Measurements from ENCODE around the gene PLEKHA4. TPM values are rescaled to one million over a fixed set of nuclear protein-coding genes. Genes with fewer than 3 reads are reported as not detected.
"Not testable (repeated sequence)": the region's sequence is repeated elsewhere in the genome, so short reads cannot be mapped to it uniquely, and the experiment has no call there.

PLEKHA4 gene
- total and polyA plus RNA-seq, 2 donors: 4.1 to 17.3 TPM

- Histone ChIP-seq H3K9me3 (ENCODE audit: control insufficient read depth in 2 of 2, insufficient read depth in 1 of 2, low read length in 1 of 2) (no peaks in the 10 kb centered on the region), H3K27me3 (ENCODE audit: control insufficient read depth in 2 of 2, insufficient read depth in 1 of 2, low read length in 1 of 2) (peaks cover 0 to 12% of the 10 kb centered on the region in 2 donors), H3K4me1 (ENCODE audit: control insufficient read depth in 2 of 2, insufficient read depth in 2 of 2, low read length in 2 of 2) (peaks cover 20 to 48% of the 10 kb centered on the region in 2 donors), H3K27ac (ENCODE audit: low read depth in 1 of 2, low read length in 1 of 2) (peak within 1 kb of the TSS; percentile 99), H3K36me3 (ENCODE audit: control insufficient read depth in 2 of 2, insufficient read depth in 2 of 2, low read length in 1 of 2) (peaks cover 22% of the 10 kb centered on the region in 2 donors), H3K4me3 (ENCODE audit: low read length in 2 of 2) (peak within 1 kb of the TSS; percentile 82 to 89)
- WGBS: under 1% methylated on average over 53 of the region's 53 CpGs
- DNase-seq (ENCODE audit: low read depth in 6 of 9, low spot score in 9 of 9): peak; percentile 93 to 98 (median 95)
Measured at GRCh38 chr19:48872182-48872883, 3.9 kb upstream of the PLEKHA4 start, which contains the start of gene PPP1R15A. Gene PPP1R15A, plus strand, starts transcription at chr19:48872421. Its CDS starts 813 bp downstream, at chr19:48873234.

- peaks cover 20 to 48% of the 10 kb centered on the region in 2 donors for H3K4me1 ChIP-seq (ENCODE audit: control insufficient read depth in 2 of 2, insufficient read depth in 2 of 2, low read length in 2 of 2)
- not testable (repeated sequence) for DNase-seq (ENCODE audit: low read depth in 6 of 9, low spot score in 9 of 9); H3K9me3 ChIP-seq (ENCODE audit: control insufficient read depth in 2 of 2, insufficient read depth in 1 of 2, low read length in 1 of 2)
- H3K4me3 ChIP-seq (ENCODE audit: low read length in 2 of 2): peak overlapping the region; percentile 82 to 89
- WGBS: 95% methylated on average over 31 of the region's 31 CpGs
- peaks cover 0 to 19% of the 10 kb centered on the region in 2 donors for H3K27me3 ChIP-seq (ENCODE audit: control insufficient read depth in 2 of 2, insufficient read depth in 1 of 2, low read length in 1 of 2)
- peaks cover 20 to 22% of the 10 kb centered on the region in 2 donors for H3K36me3 ChIP-seq (ENCODE audit: control insufficient read depth in 2 of 2, insufficient read depth in 2 of 2, low read length in 1 of 2)
- peak overlapping the region; percentile 36 to 99 for H3K27ac ChIP-seq (ENCODE audit: low read depth in 1 of 2, low read length in 1 of 2)
Measured at GRCh38 chr19:48871471-48872181, 3.2 kb upstream of the PLEKHA4 start.

GRCh38 chr19:48870048-48870447, 1.6 kb upstream of the PLEKHA4 start:
- no peak for DNase-seq (ENCODE audit: low read depth in 6 of 9, low spot score in 9 of 9)
- WGBS: 97% methylated on average over 9 of the region's 9 CpGs
- peaks cover 15 to 34% of the 10 kb centered on the region in 2 donors for H3K4me1 ChIP-seq (ENCODE audit: control insufficient read depth in 2 of 2, insufficient read depth in 2 of 2, low read length in 2 of 2)

GRCh38 chr19:48867746-48868113, 687 bp downstream of the PLEKHA4 start:
- peaks cover 0 to 11% of the 10 kb centered on the region in 2 donors for H3K4me1 ChIP-seq (ENCODE audit: control insufficient read depth in 2 of 2, insufficient read depth in 2 of 2, low read length in 2 of 2)
- DNase-seq (ENCODE audit: low read depth in 6 of 9, low spot score in 9 of 9): no peak
- 94% methylated on average over 7 of the region's 7 CpGs for WGBS
- H3K9me3 ChIP-seq (ENCODE audit: control insufficient read depth in 2 of 2, insufficient read depth in 1 of 2, low read length in 1 of 2): no peaks in the 10 kb centered on the region
- H3K36me3 ChIP-seq (ENCODE audit: control insufficient read depth in 2 of 2, insufficient read depth in 2 of 2, low read length in 1 of 2): no peaks in the 10 kb centered on the region
- no peak overlapping the region for H3K4me3 ChIP-seq (ENCODE audit: low read length in 2 of 2)
- peaks cover 0 to 25% of the 10 kb centered on the region in 2 donors for H3K27me3 ChIP-seq (ENCODE audit: control insufficient read depth in 2 of 2, insufficient read depth in 1 of 2, low read length in 1 of 2)
- H3K27ac ChIP-seq (ENCODE audit: low read depth in 1 of 2, low read length in 1 of 2): peak overlapping the region in 1 of 2 donors; percentile 55

More at GRCh38 chr19:48870048-48870447, 1.6 kb upstream of the PLEKHA4 start:
- peaks cover 0 to 25% of the 10 kb centered on the region in 2 donors for H3K27me3 ChIP-seq (ENCODE audit: control insufficient read depth in 2 of 2, insufficient read depth in 1 of 2, low read length in 1 of 2)
- H3K27ac ChIP-seq (ENCODE audit: low read depth in 1 of 2, low read length in 1 of 2): no peak overlapping the region
- no peak overlapping the region for H3K4me3 ChIP-seq (ENCODE audit: low read length in 2 of 2)
- H3K36me3 ChIP-seq (ENCODE audit: control insufficient read depth in 2 of 2, insufficient read depth in 2 of 2, low read length in 1 of 2): peaks cover 9 to 12% of the 10 kb centered on the region in 2 donors
- H3K9me3 ChIP-seq (ENCODE audit: control insufficient read depth in 2 of 2, insufficient read depth in 1 of 2, low read length in 1 of 2): no peaks in the 10 kb centered on the region

GRCh38 chr19:48867123-48867745, 1.2 kb downstream of the PLEKHA4 start:
- Histone ChIP-seq H3K9me3 (ENCODE audit: control insufficient read depth in 2 of 2, insufficient read depth in 1 of 2, low read length in 1 of 2) (no peaks in the 10 kb centered on the region), H3K36me3 (ENCODE audit: control insufficient read depth in 2 of 2, insufficient read depth in 2 of 2, low read length in 1 of 2) (no peaks in the 10 kb centered on the region), H3K4me3 (ENCODE audit: low read length in 2 of 2) (no peak overlapping the region), H3K27me3 (ENCODE audit: control insufficient read depth in 2 of 2, insufficient read depth in 1 of 2, low read length in 1 of 2) (peaks cover 0 to 25% of the 10 kb centered on the region in 2 donors), H3K27ac (ENCODE audit: low read depth in 1 of 2, low read length in 1 of 2) (peak overlapping the region in 1 of 2 donors; percentile 11), H3K4me1 (ENCODE audit: control insufficient read depth in 2 of 2, insufficient read depth in 2 of 2, low read length in 2 of 2) (peaks cover 0 to 10% of the 10 kb centered on the region in 2 donors)
- DNase-seq (ENCODE audit: low read depth in 6 of 9, low spot score in 9 of 9): no peak
- 92% methylated on average over 14 of the region's 14 CpGs for WGBS

- WGBS: 92% methylated on average over 6 of the region's 6 CpGs
Measured at GRCh38 chr19:48866692-48867091, 1.7 kb downstream of the PLEKHA4 start.

GRCh38 chr19:48862827-48863226, 5.6 kb downstream of the PLEKHA4 start:
- peaks cover 0 to 29% of the 10 kb centered on the region in 2 donors for H3K27me3 ChIP-seq (ENCODE audit: control insufficient read depth in 2 of 2, insufficient read depth in 1 of 2, low read length in 1 of 2)
- no peaks in the 10 kb centered on the region for H3K36me3 ChIP-seq (ENCODE audit: control insufficient read depth in 2 of 2, insufficient read depth in 2 of 2, low read length in 1 of 2)
- no peak overlapping the region for H3K27ac ChIP-seq (ENCODE audit: low read depth in 1 of 2, low read length in 1 of 2)
- H3K4me1 ChIP-seq (ENCODE audit: control insufficient read depth in 2 of 2, insufficient read depth in 2 of 2, low read length in 2 of 2): peaks cover 5 to 12% of the 10 kb centered on the region in 2 donors
- 87% methylated on average over 7 of the region's 7 CpGs for whole genome bisulfite sequencing
- no peaks in the 10 kb centered on the region for H3K9me3 ChIP-seq (ENCODE audit: control insufficient read depth in 2 of 2, insufficient read depth in 1 of 2, low read length in 1 of 2)
- DNase-seq (ENCODE audit: low read depth in 6 of 9, low spot score in 9 of 9): no peak
- H3K4me3 ChIP-seq (ENCODE audit: low read length in 2 of 2): no peak overlapping the region

More at GRCh38 chr19:48866692-48867091, 1.7 kb downstream of the PLEKHA4 start:
- DNase-seq (ENCODE audit: low read depth in 6 of 9, low spot score in 9 of 9): no peak
- Histone ChIP-seq H3K9me3 (ENCODE audit: control insufficient read depth in 2 of 2, insufficient read depth in 1 of 2, low read length in 1 of 2) (no peaks in the 10 kb centered on the region), H3K27ac (ENCODE audit: low read depth in 1 of 2, low read length in 1 of 2) (no peak overlapping the region), H3K36me3 (ENCODE audit: control insufficient read depth in 2 of 2, insufficient read depth in 2 of 2, low read length in 1 of 2) (no peaks in the 10 kb centered on the region), H3K4me3 (ENCODE audit: low read length in 2 of 2) (no peak overlapping the region), H3K4me1 (ENCODE audit: control insufficient read depth in 2 of 2, insufficient read depth in 2 of 2, low read length in 2 of 2) (peaks cover 0 to 5% of the 10 kb centered on the region in 2 donors), H3K27me3 (ENCODE audit: control insufficient read depth in 2 of 2, insufficient read depth in 1 of 2, low read length in 1 of 2) (peaks cover 0 to 25% of the 10 kb centered on the region in 2 donors)

- 97% methylated on average over 18 of the region's 18 CpGs for WGBS
- no peak for DNase-seq (ENCODE audit: low read depth in 6 of 9, low spot score in 9 of 9)
Measured at GRCh38 chr19:48861313-48861712, 7.1 kb downstream of the PLEKHA4 start.

More at GRCh38 chr19:48861313-48861712, 7.1 kb downstream of the PLEKHA4 start:
- H3K4me3 ChIP-seq (ENCODE audit: low read length in 2 of 2): no peak overlapping the region
- peaks cover 5 to 12% of the 10 kb centered on the region in 2 donors for H3K4me1 ChIP-seq (ENCODE audit: control insufficient read depth in 2 of 2, insufficient read depth in 2 of 2, low read length in 2 of 2)
- H3K36me3 ChIP-seq (ENCODE audit: control insufficient read depth in 2 of 2, insufficient read depth in 2 of 2, low read length in 1 of 2): no peaks in the 10 kb centered on the region
- H3K9me3 ChIP-seq (ENCODE audit: control insufficient read depth in 2 of 2, insufficient read depth in 1 of 2, low read length in 1 of 2): no peaks in the 10 kb centered on the region
- H3K27ac ChIP-seq (ENCODE audit: low read depth in 1 of 2, low read length in 1 of 2): no peak overlapping the region
- peaks cover 0 to 15% of the 10 kb centered on the region in 2 donors for H3K27me3 ChIP-seq (ENCODE audit: control insufficient read depth in 2 of 2, insufficient read depth in 1 of 2, low read length in 1 of 2)
